ENCODE results near the gene PLXNA1.

PLXNA1 gene

DNA sequence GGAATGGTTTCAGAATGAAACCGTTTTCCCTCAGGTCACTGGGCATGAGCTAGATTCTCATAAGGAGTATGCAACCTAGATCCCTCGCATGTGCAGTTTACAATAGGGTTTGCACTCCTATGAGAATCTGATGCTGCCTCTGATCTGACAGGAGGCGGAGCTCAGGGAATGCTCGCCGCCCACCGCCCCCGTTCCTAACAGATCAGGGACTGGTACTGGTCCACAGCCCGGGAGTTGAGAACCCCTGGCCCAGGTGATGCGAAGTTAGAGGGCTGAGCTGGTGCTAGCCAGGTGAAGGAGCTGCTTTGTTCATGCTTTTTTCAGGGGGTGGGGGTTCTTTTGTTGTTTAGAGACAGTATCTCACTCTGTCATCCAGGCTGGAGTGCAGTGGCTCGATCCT lies 15.5 kb upstream of the PLXNA1 start:
- H3K9me3 Mint-ChIP-seq = no peaks in the 10 kb centered on the region
- no peak overlapping the region for H3K27ac Mint-ChIP-seq
- intact Hi-C loops (cut with micrococcal nuclease) = no loop called here
- H3K4me1 Mint-ChIP-seq (ENCODE audit: low read depth) = peaks cover 60% of the 10 kb centered on the region
- H3K4me3 Mint-ChIP-seq = no peak overlapping the region
- H3K36me3 Mint-ChIP-seq (ENCODE audit: low read depth) = no peaks in the 10 kb centered on the region
- peaks cover 84% of the 10 kb centered on the region for H3K27me3 Mint-ChIP-seq

DNA sequence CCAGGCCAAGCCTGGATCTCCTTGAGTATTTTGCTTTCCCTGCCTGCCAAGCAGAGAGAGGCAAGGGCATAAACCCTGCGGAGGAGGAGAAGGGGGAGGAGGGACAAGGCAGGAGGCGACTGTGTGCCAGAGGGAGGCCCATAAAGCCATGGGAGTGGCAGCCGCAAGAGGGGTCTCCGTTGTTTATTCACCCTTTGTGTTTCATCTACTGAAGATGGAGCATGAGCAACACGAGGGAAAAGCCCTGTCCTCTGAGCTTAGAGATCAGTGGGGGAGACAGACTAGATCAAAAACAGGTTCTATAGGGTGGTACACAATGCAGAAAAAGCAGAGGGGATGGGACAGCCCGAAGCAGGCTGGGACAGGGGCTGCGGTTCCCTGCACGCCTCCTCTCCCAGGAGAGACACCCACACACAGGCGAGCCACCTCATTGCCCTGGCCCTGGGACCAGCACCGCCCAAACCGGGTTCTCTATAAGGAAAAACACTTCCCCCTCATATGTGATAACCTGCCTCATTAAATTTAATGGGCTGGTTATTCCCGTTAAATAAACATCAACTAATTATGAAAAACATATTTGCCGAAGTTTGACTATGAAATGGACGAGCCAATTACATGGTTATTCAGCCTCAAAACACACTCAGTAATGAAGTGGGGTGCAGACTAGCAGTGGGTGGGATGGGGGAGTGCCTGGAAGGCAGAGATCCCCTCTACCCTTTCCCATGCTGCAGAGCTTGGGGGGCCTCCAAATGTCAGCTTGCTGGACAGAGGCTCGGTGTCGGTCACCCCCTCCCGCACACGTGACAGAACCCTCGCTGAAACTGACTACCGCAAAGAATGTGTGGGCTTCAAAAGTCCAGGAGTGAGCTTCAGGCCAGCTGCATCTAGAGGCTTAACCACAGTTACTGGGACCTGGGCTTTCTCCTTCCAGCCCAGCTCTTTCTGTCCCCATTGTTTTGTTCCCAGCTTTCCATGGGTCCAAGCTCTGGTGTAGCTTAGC lies 14.2 kb upstream of the PLXNA1 start:
- H3K27ac Mint-ChIP-seq = peak overlapping the region; percentile 33
- peaks cover 61% of the 10 kb centered on the region for H3K4me1 Mint-ChIP-seq (ENCODE audit: low read depth)
- no peaks in the 10 kb centered on the region for H3K36me3 Mint-ChIP-seq (ENCODE audit: low read depth)
- intact Hi-C loops (cut with micrococcal nuclease) = no loop called here
- peaks cover 83% of the 10 kb centered on the region for H3K27me3 Mint-ChIP-seq
- no peaks in the 10 kb centered on the region for H3K9me3 Mint-ChIP-seq
- no peak overlapping the region for H3K4me3 Mint-ChIP-seq

DNA sequence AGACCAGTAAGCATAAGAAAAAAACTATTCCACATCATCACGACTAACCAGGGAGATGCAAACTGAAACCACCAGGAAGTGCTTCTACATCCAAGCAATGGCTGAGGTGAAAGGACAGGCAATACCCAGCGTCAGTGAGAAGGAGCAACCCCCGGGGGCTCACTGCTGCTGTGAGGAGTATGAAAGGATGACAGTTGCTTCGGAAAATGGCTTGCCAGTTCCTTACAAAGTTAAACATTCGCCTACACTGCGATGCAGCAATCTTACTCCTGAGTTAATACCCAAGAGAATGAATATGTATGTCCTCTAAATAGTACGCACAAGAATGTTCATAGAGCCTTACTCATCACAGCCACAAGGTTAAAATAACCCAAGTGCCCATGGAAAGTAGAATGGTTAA lies 13.3 kb upstream of the PLXNA1 start:
- intact Hi-C loops (cut with micrococcal nuclease) = no loop called here
- peaks cover 9% of the 10 kb centered on the region for H3K9me3 Mint-ChIP-seq
- H3K27me3 Mint-ChIP-seq = peaks cover 81% of the 10 kb centered on the region
- H3K4me3 Mint-ChIP-seq = no peak overlapping the region
- H3K4me1 Mint-ChIP-seq (ENCODE audit: low read depth) = peaks cover 60% of the 10 kb centered on the region
- peaks cover 6% of the 10 kb centered on the region for H3K36me3 Mint-ChIP-seq (ENCODE audit: low read depth)
- H3K27ac Mint-ChIP-seq = no peak overlapping the region

DNA sequence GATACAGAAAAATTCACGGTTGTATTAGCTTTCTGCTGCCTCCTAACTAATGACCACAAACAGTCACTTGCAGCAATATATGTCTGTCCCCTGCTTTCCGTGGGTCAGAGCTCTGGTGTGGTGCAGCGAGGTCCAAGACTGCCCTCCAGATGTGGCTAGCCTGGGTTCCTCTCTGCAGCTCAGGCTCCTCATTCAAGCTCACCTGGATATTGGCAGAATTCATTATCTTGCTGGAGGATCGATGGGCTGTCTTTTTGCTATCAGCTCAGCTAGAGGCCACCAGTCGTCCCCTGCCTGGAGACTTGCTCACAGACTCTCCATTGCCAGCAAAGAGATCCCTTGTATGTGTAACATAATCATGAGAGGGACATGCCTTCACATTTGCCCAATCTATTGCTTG lies 12.8 kb upstream of the PLXNA1 start:
- Mint-ChIP-seq H3K9me3 (peaks cover 14% of the 10 kb centered on the region), H3K27ac (peak overlapping the region; percentile 72), H3K36me3 (ENCODE audit: low read depth) (peaks cover 11% of the 10 kb centered on the region), H3K4me3 (no peak overlapping the region), H3K4me1 (ENCODE audit: low read depth) (peaks cover 56% of the 10 kb centered on the region), H3K27me3 (peaks cover 81% of the 10 kb centered on the region)
- intact Hi-C loops (cut with micrococcal nuclease) = loop anchor here (10.0 kb wide), 1 partner anchor 445 kb away; the partner anchor contains the start of gene CHST13

DNA sequence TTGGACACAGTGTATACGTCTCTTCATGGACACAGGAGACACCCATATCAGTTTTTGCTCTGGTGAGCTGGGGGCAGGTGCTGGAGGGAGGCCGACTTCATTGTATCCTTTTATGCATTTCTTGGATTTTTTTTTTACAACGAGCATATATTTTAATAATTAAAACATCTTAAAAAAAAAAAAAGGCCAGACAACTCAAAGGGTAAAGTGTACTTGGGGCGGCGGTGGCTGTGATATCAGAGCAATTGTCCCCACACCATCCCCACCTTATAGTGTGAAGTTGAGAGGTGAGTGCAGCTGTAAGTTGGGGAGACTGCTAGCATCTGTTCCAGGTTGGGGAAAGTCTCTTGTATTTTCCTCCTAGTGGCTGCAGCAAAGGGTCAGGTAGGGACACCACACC lies 12.0 kb upstream of the PLXNA1 start:
- peak overlapping the region; percentile 87 for H3K27ac Mint-ChIP-seq
- H3K9me3 Mint-ChIP-seq = peaks cover 19% of the 10 kb centered on the region
- peaks cover 12% of the 10 kb centered on the region for H3K36me3 Mint-ChIP-seq (ENCODE audit: low read depth)
- peaks cover 79% of the 10 kb centered on the region for H3K27me3 Mint-ChIP-seq
- H3K4me3 Mint-ChIP-seq = no peak overlapping the region
- intact Hi-C loops (cut with micrococcal nuclease) = loop anchor here (10.0 kb wide), 1 partner anchor 446 kb away; the partner anchor contains the start of gene CHST13
- peaks cover 56% of the 10 kb centered on the region for H3K4me1 Mint-ChIP-seq (ENCODE audit: low read depth)

DNA sequence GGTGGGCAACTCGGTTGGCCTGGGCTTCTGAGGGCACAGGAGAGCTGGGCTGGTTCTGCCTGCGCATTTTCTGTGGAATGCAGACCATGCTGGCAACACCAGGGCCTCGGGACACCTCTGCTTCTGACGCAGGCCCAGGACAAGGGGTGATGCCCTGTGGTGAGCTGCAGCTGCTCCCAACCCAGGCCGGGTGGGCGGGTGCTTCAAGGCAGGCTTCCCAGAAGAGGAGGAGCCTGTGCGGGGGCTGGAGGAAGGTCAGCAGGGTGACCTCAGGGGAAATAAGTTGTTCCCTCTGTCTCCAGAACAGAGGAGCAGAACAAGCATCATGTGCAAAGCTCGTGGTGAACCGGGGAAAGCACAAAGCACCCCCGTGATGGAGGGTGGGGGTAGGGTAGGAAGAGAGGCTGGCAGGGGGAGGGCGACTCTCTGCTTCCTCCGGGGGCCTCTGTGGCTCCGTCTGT lies 11.0 kb upstream of the PLXNA1 start:
- H3K36me3 Mint-ChIP-seq (ENCODE audit: low read depth) = peaks cover 12% of the 10 kb centered on the region
- H3K9me3 Mint-ChIP-seq = peaks cover 19% of the 10 kb centered on the region
- H3K4me1 Mint-ChIP-seq (ENCODE audit: low read depth) = peaks cover 56% of the 10 kb centered on the region
- peaks cover 77% of the 10 kb centered on the region for H3K27me3 Mint-ChIP-seq
- intact Hi-C loops (cut with micrococcal nuclease) = loop anchor here (2.0 to 10.0 kb wide), 2 partner anchors 59 to 447 kb away; partner anchors contain the start of gene CHST13
- no peak overlapping the region for H3K4me3 Mint-ChIP-seq
- H3K27ac Mint-ChIP-seq = peak overlapping the region; percentile 87

DNA sequence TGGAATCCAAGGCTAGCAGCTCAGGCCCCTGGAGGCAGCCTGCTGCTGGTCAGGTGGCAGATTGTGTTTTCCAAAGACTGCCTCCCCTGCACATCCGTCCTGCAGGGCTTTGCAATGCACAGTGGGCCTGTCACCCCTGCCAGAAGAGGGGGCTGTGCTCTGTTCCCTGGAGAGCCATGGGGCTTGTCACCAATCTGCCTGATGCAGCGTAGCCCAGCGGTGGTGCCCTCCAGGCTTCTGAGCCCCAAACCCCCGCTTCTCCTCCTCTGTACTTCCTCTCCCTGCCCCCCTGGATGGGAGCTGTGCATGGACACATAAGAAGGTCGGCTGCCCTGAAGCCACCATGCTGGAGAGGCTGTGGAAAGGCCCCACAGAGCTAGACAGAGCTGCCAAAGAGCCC lies 10.0 kb upstream of the PLXNA1 start:
- intact Hi-C loops (cut with micrococcal nuclease) = loop anchor here (1.0 to 10.0 kb wide), 3 partner anchors 9 to 448 kb away; partner anchors contain the start of gene CHST13
- H3K4me1 Mint-ChIP-seq (ENCODE audit: low read depth) = peaks cover 59% of the 10 kb centered on the region
- H3K4me3 Mint-ChIP-seq = no peak overlapping the region

DNA sequence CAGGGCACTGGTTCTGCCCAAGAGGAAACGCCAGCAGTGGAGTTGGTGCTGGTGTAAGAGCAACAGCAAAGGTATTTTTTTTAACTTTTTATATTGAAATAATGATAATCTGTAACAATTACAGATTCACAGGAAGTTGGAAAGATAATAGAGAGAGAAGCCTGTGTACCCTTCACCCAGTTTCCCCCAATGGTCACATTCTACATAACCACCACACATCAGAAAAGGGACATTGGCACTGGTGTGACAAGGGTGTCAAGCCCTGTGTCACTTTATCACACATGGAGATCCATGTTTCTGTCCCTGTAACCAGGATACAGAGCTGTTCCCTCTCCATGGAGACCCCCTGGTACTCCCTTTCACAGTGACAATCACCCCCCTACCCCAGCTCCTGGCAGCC lies 9.1 kb upstream of the PLXNA1 start:
- H3K27me3 Mint-ChIP-seq = peaks cover 80% of the 10 kb centered on the region
- H3K4me3 Mint-ChIP-seq = no peak overlapping the region
- intact Hi-C loops (cut with micrococcal nuclease) = loop anchor here (1.0 to 10.0 kb wide), 3 partner anchors 8 to 449 kb away; partner anchors contain the start of gene CHST13
- H3K36me3 Mint-ChIP-seq (ENCODE audit: low read depth) = peaks cover 12% of the 10 kb centered on the region
- H3K9me3 Mint-ChIP-seq = peaks cover 19% of the 10 kb centered on the region
- peak overlapping the region; percentile 87 for H3K27ac Mint-ChIP-seq
- peaks cover 59% of the 10 kb centered on the region for H3K4me1 Mint-ChIP-seq (ENCODE audit: low read depth)

More for the DNA sequence above, 10.0 kb upstream of the PLXNA1 start:
- Mint-ChIP-seq H3K9me3 (peaks cover 19% of the 10 kb centered on the region), H3K27ac (peak overlapping the region; percentile 87), H3K27me3 (peaks cover 80% of the 10 kb centered on the region), H3K36me3 (ENCODE audit: low read depth) (peaks cover 12% of the 10 kb centered on the region)

DNA sequence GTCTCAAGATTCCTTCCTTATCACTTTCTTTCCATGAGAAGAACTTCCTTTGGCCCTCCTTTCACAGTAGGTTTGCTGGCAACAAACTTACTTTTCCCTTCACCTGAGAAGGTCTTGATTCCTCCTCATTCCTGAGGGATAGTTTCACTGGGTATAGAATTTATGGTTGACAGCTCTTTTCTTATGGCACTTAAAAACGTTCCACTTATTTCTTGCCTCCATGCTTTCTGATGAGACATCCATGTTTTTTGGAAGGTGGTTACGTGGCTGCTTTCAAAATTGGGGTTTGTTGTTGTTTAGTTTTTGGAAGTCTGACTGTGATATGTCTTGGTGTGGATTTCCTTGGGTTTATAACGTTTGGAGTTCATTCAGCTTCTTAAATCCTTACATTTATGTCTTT lies 8.2 kb upstream of the PLXNA1 start:
- peaks cover 19% of the 10 kb centered on the region for H3K9me3 Mint-ChIP-seq
- intact Hi-C loops (cut with micrococcal nuclease) = loop anchor here (10.0 kb wide), 1 partner anchor 450 kb away; the partner anchor contains the start of gene CHST13
- H3K36me3 Mint-ChIP-seq (ENCODE audit: low read depth) = peaks cover 12% of the 10 kb centered on the region
- no peak overlapping the region for H3K4me3 Mint-ChIP-seq
- no peak overlapping the region for H3K27ac Mint-ChIP-seq
- H3K4me1 Mint-ChIP-seq (ENCODE audit: low read depth) = peaks cover 59% of the 10 kb centered on the region
- H3K27me3 Mint-ChIP-seq = peaks cover 77% of the 10 kb centered on the region

DNA sequence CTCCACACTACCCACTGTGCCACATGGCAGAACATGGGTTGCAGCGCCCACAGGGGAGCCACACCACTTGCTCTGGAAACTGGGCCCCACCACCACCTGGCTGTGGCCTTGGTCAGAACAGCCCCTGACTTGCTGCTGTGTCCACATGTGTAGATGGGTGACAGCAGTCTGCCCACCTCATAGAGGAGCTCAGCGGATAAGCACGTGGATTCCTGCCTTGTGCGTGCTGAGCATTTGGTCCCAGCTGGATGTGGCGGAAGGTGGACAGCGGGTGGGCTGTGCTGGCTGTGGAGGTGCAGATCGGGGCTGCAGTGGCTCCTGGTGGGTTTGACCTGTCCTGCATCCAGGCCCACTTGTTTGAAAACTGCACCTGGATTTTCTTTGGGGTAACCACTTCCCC lies 6.0 kb upstream of the PLXNA1 start:
- H3K36me3 Mint-ChIP-seq (ENCODE audit: low read depth) = peaks cover 12% of the 10 kb centered on the region

DNA sequence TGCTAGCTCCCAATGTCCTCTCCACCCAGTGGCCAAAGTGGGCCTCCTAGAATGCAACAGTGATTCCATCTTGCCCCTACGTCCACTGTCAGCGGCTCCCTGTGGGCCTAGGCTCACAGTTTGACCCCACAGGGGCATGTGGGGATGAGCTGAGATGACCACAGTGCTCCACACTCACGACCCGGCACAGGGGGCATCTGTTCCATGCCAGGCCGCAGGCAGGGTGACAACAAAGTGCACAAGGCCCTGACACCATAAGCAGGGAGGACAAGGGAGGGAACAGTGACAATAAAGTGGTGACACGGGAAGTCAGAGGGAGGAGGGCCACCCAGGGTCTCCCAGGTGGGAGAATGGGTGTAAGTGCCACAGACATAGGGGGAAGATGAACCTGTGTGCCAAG lies 5.1 kb upstream of the PLXNA1 start:
- Mint-ChIP-seq H3K27me3 (peaks cover 80% of the 10 kb centered on the region), H3K27ac (peak overlapping the region; percentile 9), H3K4me1 (ENCODE audit: low read depth) (peaks cover 52% of the 10 kb centered on the region), H3K36me3 (ENCODE audit: low read depth) (peaks cover 12% of the 10 kb centered on the region), H3K4me3 (no peak overlapping the region), H3K9me3 (peaks cover 19% of the 10 kb centered on the region)
- intact Hi-C loops (cut with micrococcal nuclease) = loop anchor here (10.0 kb wide), 1 partner anchor 453 kb away; the partner anchor contains the start of gene CHST13

More for the DNA sequence above, 6.0 kb upstream of the PLXNA1 start:
- H3K27ac Mint-ChIP-seq = no peak overlapping the region
- peaks cover 80% of the 10 kb centered on the region for H3K27me3 Mint-ChIP-seq
- peaks cover 55% of the 10 kb centered on the region for H3K4me1 Mint-ChIP-seq (ENCODE audit: low read depth)
- intact Hi-C loops (cut with micrococcal nuclease) = loop anchor here (10.0 kb wide), 1 partner anchor 452 kb away; the partner anchor contains the start of gene CHST13
- H3K9me3 Mint-ChIP-seq = peaks cover 19% of the 10 kb centered on the region
- no peak overlapping the region for H3K4me3 Mint-ChIP-seq

DNA sequence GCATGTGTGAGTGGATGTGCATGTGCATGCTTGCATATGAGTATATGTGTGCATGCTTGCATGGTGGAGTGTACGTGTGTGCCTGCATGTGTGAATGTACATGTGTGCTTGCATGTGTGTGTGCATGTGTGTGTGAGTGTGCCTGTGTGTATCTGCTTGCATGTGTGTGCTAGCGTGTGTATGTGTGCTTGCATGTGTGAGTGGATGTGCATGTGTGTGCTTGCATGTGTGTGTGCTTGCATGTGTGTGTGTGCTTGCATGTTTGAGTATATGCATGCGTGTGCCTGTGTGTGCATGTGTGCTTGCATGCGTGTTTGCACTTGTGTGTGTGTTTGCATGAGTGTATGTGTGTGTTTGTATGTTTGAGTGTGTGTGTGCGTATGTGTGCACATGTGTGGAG lies 4.6 kb upstream of the PLXNA1 start:
- Mint-ChIP-seq H3K27ac (peak overlapping the region; percentile 55), H3K4me1 (ENCODE audit: low read depth) (peaks cover 47% of the 10 kb centered on the region), H3K4me3 (no peak overlapping the region), H3K9me3 (peaks cover 19% of the 10 kb centered on the region), H3K36me3 (ENCODE audit: low read depth) (peaks cover 12% of the 10 kb centered on the region), H3K27me3 (peaks cover 76% of the 10 kb centered on the region)
- intact Hi-C loops (cut with micrococcal nuclease) = loop anchor here (10.0 kb wide), 1 partner anchor 453 kb away; the partner anchor contains the start of gene CHST13

DNA sequence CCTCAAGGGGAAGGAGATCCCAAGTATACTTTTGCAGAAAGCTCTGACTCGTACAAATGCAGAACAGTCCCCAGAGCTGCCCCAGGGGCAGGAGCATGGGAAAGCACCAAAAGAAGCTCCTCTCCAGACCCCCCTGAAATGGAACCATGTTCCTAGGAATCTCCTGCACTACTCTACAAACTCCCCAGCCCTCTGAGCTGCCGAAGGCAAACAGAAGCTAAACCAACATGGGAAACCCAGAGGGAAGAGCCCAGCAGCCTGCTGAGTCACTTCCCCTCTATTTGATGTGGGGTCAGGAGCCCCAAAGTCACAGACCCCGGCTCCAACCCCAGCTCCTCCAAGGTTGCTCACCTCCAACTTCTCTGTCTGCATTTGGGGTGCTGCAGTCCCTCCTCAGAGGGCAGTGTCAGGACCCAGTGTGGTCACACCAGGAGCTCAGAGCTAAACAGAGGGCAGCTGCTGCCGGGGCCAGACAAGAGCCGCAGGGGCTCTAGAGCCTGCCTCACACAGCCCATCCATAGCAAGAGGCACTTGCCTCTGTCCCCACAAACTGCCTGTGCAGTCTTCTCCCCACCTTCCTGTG lies 3.8 kb upstream of the PLXNA1 start:
- Mint-ChIP-seq H3K36me3 (ENCODE audit: low read depth) (peaks cover 11% of the 10 kb centered on the region), H3K4me3 (no peak overlapping the region), H3K9me3 (peaks cover 15% of the 10 kb centered on the region), H3K27me3 (peaks cover 72% of the 10 kb centered on the region), H3K4me1 (ENCODE audit: low read depth) (peaks cover 44% of the 10 kb centered on the region), H3K27ac (peak overlapping the region; percentile 55)
- intact Hi-C loops (cut with micrococcal nuclease) = loop anchor here (10.0 kb wide), 1 partner anchor 454 kb away; the partner anchor contains the start of gene CHST13

All from dendritic cell treated with granulocyte-macrophage colony-stimulating factor and Interleukin-4, amounts not matched to agents 40 ng/mL and 50 ng/mL, for 4 days (primary cell).